Measurements from ENCODE around the gene CYP2A13. TPM values are rescaled to one million over a fixed set of nuclear protein-coding genes. Genes with fewer than 3 reads are reported as not detected.

The CYP2A13 gene
- total and polyA plus RNA-seq, 2 experiments from 2014 or later = 0.27 to 0.35 TPM

GRCh38 chr19:41095703-41096102 lies 7.5 kb downstream of the CYP2A13 start:
- no peaks in the 10 kb centered on the region for H3F3A ChIP-seq (replicated peaks; ENCODE audit: low read depth)
- H3K9me2 ChIP-seq (ENCODE audit: insufficient read depth) = no peaks in the 10 kb centered on the region
- ATAC-seq = peak; percentile 60
- no peaks in the 10 kb centered on the region; the same call in 2 of the 3 replicates for H3K36me3 Mint-ChIP-seq (ENCODE audit: low read depth)
- no peak overlapping the region for H3K27ac Mint-ChIP-seq
- peaks cover 15% of the 10 kb centered on the region for H3K27me3 ChIP-seq (ENCODE audit: insufficient read depth)
- TF ChIP-seq REST (IDR thresholded peaks at IDR 0.05; ENCODE audit: unreplicated experiment) (no peak), NANOG (IDR thresholded peaks at IDR 0.05; ENCODE audit: borderline replicate concordance) (no peak), CREB1 (CRISPR knock-in tag; IDR thresholded peaks at IDR 0.05; ENCODE audit: low read depth) (no peak), EZH2phosphoT487 (IDR thresholded peaks at IDR 0.05; ENCODE audit: unreplicated experiment) (no peak)
- H3K27ac ChIP-seq (ENCODE audit: low read depth) = no peak overlapping the region
- no peak overlapping the region for H3K4me3 ChIP-seq
- no peaks in the 10 kb centered on the region for H3K36me3 ChIP-seq (ENCODE audit: insufficient read depth)
- no peaks in the 10 kb centered on the region for H3K79me2 ChIP-seq (replicated peaks; ENCODE audit: insufficient read depth)
- no peak overlapping the region for H3K4me2 ChIP-seq
- peak; percentile 46 for DNase-seq (ENCODE audit: low spot score)
- H3K9me3 Mint-ChIP-seq = peaks cover 26% of the 10 kb centered on the region; the same call in 2 of the 3 replicates
- peaks cover 2% of the 10 kb centered on the region; the same call in 1 of the 2 replicates for H3K4me1 ChIP-seq (ENCODE audit: insufficient read depth)
- H2AFZ ChIP-seq = no peak overlapping the region
- H3K4me1 Mint-ChIP-seq = peaks cover 2% of the 10 kb centered on the region; the same call in 2 of the 3 replicates
- H3K4me3 Mint-ChIP-seq = no peak overlapping the region
- no peaks in the 10 kb centered on the region for H4K20me1 ChIP-seq (replicated peaks; ENCODE audit: insufficient read depth)
- peaks cover 14% of the 10 kb centered on the region for H3K27me3 Mint-ChIP-seq (ENCODE audit: insufficient read depth, low read depth, poor library complexity)

- ATAC-seq (peak; percentile 36; the same call in 2 of the 3 replicates), DNase-seq (ENCODE audit: low spot score) (no peak)
- H2AFZ ChIP-seq = 0 out of 2 replicates have a peak overlapping the region, but pooled peaks have one; percentile 48
- Mint-ChIP-seq H3K9me3 (peaks cover 32% of the 10 kb centered on the region; the same call in 2 of the 3 replicates), H3K27me3 (ENCODE audit: insufficient read depth, low read depth, poor library complexity) (peaks cover 8% of the 10 kb centered on the region), H3K27ac (no peak overlapping the region), H3K4me3 (no peak overlapping the region), H3K36me3 (ENCODE audit: low read depth) (peaks cover 3% of the 10 kb centered on the region; the same call in 1 of the 3 replicates), H3K4me1 (no peaks in the 10 kb centered on the region)
- no peaks in the 10 kb centered on the region for H4K20me1 ChIP-seq (replicated peaks; ENCODE audit: insufficient read depth)
- no peaks in the 10 kb centered on the region for H3K4me1 ChIP-seq (ENCODE audit: insufficient read depth)
- no peaks in the 10 kb centered on the region for H3K36me3 ChIP-seq (ENCODE audit: insufficient read depth)
- no peak overlapping the region for H3K4me3 ChIP-seq
- H3K9me2 ChIP-seq (ENCODE audit: insufficient read depth) = no peaks in the 10 kb centered on the region
- H3K79me2 ChIP-seq (replicated peaks; ENCODE audit: insufficient read depth) = no peaks in the 10 kb centered on the region
- no peak for TF ChIP-seq ETS1 (IDR thresholded peaks at IDR 0.05)
- TF ChIP-seq ZNF331 (CRISPR knock-in tag; IDR thresholded peaks at IDR 0.05; ENCODE audit: low read depth) = no peak
- no peak for TF ChIP-seq NANOG (IDR thresholded peaks at IDR 0.05; ENCODE audit: borderline replicate concordance)
- no peak for TF ChIP-seq ZNF462 (CRISPR knock-in tag; IDR thresholded peaks at IDR 0.05)
- TF ChIP-seq CREB1 (CRISPR knock-in tag; IDR thresholded peaks at IDR 0.05; ENCODE audit: low read depth) = no peak
- TF ChIP-seq CTCF (conservative IDR thresholded peaks at IDR 0.05; ENCODE audit: low read depth in 2 of 2) = no peak
- TF ChIP-seq EZH2phosphoT487 (IDR thresholded peaks at IDR 0.05; ENCODE audit: unreplicated experiment) = no peak
- no peak overlapping the region for H3K4me2 ChIP-seq
- no peak overlapping the region for H3K27ac ChIP-seq (ENCODE audit: low read depth)
- peaks cover 9% of the 10 kb centered on the region; the same call in 1 of the 2 replicates for H3K27me3 ChIP-seq (ENCODE audit: insufficient read depth)
- H3F3A ChIP-seq (replicated peaks; ENCODE audit: low read depth) = no peaks in the 10 kb centered on the region
Measured at GRCh38 chr19:41096353-41096752, 8.1 kb downstream of the CYP2A13 start.

All from GM23338 (cell line).